ENCODE measurements around the gene PGF. TPM values are rescaled to one million over a fixed set of nuclear protein-coding genes. Genes with fewer than 3 reads are reported as not detected.
A peak's percentile ranks its signal among the peaks of the same experiment; 100 is the strongest.

The PGF gene
- total and polyA plus RNA-seq, 2 experiments from 2014 or later: 25.0 to 31.0 TPM

- Histone ChIP-seq H3K4me3 (no peak overlapping the region), H3K4me1 (ENCODE audit: insufficient read depth) (peaks cover 43% of the 10 kb centered on the region), H2AFZ (no peak overlapping the region), H3K27ac (peak overlapping the region; percentile 69), H3K9me2 (replicated peaks; ENCODE audit: insufficient read depth) (no peaks in the 10 kb centered on the region), H3K79me2 (peaks cover 31% of the 10 kb centered on the region), H3K27me3 (no peaks in the 10 kb centered on the region), H3K4me2 (peak overlapping the region; percentile 96), H3K36me3 (replicated peaks; ENCODE audit: insufficient read depth, low read depth) (no peaks in the 10 kb centered on the region), H3K9me3 (ENCODE audit: low read depth) (no peaks in the 10 kb centered on the region), H4K20me1 (ENCODE audit: insufficient read depth, poor library complexity, severe bottlenecking) (no peaks in the 10 kb centered on the region)
- TF ChIP-seq EZH2phosphoT487 (IDR thresholded peaks at IDR 0.05; ENCODE audit: low read depth, severe bottlenecking, unreplicated experiment): no peak
- TF ChIP-seq EZH2 (IDR thresholded peaks at IDR 0.05; ENCODE audit: borderline replicate concordance): no peak
- TF ChIP-seq CTCF (IDR thresholded peaks at IDR 0.05; ENCODE audit: poor library complexity): no peak
- WGBS (ENCODE audit: low lambda C conversion rate, missing lambda C conversion rate): 77% methylated on average over 24 of the region's 24 CpGs
- no peak for DNase-seq (ENCODE audit: low spot score)
These were observed 1.1 kb upstream of the PGF start for GRCh38 chr14:74956280-74957072.

- TF ChIP-seq EZH2phosphoT487 (IDR thresholded peaks at IDR 0.05; ENCODE audit: low read depth, severe bottlenecking, unreplicated experiment) (no peak), CTCF (IDR thresholded peaks at IDR 0.05; ENCODE audit: poor library complexity) (no peak), EZH2 (IDR thresholded peaks at IDR 0.05; ENCODE audit: borderline replicate concordance) (no peak)
- H3K4me2 ChIP-seq: peak overlapping the region; percentile 96
- H3K4me1 ChIP-seq (ENCODE audit: insufficient read depth): peaks cover 49% of the 10 kb centered on the region
- H3K79me2 ChIP-seq: peaks cover 31% of the 10 kb centered on the region
- peak overlapping the region; percentile 41 for H3K4me3 ChIP-seq
- H4K20me1 ChIP-seq (ENCODE audit: insufficient read depth, poor library complexity, severe bottlenecking): no peaks in the 10 kb centered on the region
- no peak for DNase-seq (ENCODE audit: low spot score)
- H3K27me3 ChIP-seq: no peaks in the 10 kb centered on the region
- no peaks in the 10 kb centered on the region for H3K9me3 ChIP-seq (ENCODE audit: low read depth)
- peak overlapping the region; percentile 69 for H3K27ac ChIP-seq
- 75% methylated on average over 9 of the region's 9 CpGs for WGBS (ENCODE audit: low lambda C conversion rate, missing lambda C conversion rate)
- H3K36me3 ChIP-seq (replicated peaks; ENCODE audit: insufficient read depth, low read depth): no peaks in the 10 kb centered on the region
- no peaks in the 10 kb centered on the region for H3K9me2 ChIP-seq (replicated peaks; ENCODE audit: insufficient read depth)
- peak overlapping the region; percentile 71 for H2AFZ ChIP-seq
These were observed 556 bp upstream of the PGF start for GRCh38 chr14:74956027-74956279.

GRCh38 chr14:74954947-74955228 lies 509 bp downstream of the PGF start:
- Histone ChIP-seq H3K27ac (peak overlapping the region; percentile 77), H3K4me3 (peak overlapping the region; percentile 41), H3K79me2 (peaks cover 31% of the 10 kb centered on the region), H2AFZ (no peak overlapping the region), H3K36me3 (replicated peaks; ENCODE audit: insufficient read depth, low read depth) (no peaks in the 10 kb centered on the region), H3K27me3 (no peaks in the 10 kb centered on the region), H3K9me2 (replicated peaks; ENCODE audit: insufficient read depth) (no peaks in the 10 kb centered on the region), H3K4me1 (ENCODE audit: insufficient read depth) (peaks cover 58% of the 10 kb centered on the region), H3K9me3 (ENCODE audit: low read depth) (no peaks in the 10 kb centered on the region), H3K4me2 (peak overlapping the region; percentile 96), H4K20me1 (ENCODE audit: insufficient read depth, poor library complexity, severe bottlenecking) (no peaks in the 10 kb centered on the region)
- no peak for DNase-seq (ENCODE audit: low spot score)
- no peak for TF ChIP-seq EZH2 (IDR thresholded peaks at IDR 0.05; ENCODE audit: borderline replicate concordance)
- TF ChIP-seq EZH2phosphoT487 (IDR thresholded peaks at IDR 0.05; ENCODE audit: low read depth, severe bottlenecking, unreplicated experiment): no peak
- no peak for TF ChIP-seq CTCF (IDR thresholded peaks at IDR 0.05; ENCODE audit: poor library complexity)
- 23% methylated on average over 1 of the region's 3 CpGs for WGBS (ENCODE audit: low lambda C conversion rate, missing lambda C conversion rate)

Data from hepatocyte (in vitro differentiated cells).